ENCODE measurements around the gene SPDYE2.
"Not testable (repeated sequence)": the region's sequence is repeated elsewhere in the genome, so short reads cannot be mapped to it uniquely, and the experiment has no call there.

SPDYE2 gene, protein sequence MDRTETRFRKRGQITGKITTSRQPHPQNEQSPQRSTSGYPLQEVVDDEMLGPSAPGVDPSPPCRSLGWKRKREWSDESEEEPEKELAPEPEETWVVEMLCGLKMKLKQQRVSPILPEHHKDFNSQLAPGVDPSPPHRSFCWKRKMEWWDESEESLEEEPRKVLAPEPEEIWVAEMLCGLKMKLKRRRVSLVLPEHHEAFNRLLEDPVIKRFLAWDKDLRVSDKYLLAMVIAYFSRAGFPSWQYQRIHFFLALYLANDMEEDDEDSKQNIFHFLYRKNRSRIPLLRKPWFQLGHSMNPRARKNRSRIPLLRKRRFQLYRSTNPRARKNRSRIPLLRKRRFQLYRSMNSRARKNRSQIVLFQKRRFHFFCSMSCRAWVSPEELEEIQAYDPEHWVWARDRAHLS

DNA sequence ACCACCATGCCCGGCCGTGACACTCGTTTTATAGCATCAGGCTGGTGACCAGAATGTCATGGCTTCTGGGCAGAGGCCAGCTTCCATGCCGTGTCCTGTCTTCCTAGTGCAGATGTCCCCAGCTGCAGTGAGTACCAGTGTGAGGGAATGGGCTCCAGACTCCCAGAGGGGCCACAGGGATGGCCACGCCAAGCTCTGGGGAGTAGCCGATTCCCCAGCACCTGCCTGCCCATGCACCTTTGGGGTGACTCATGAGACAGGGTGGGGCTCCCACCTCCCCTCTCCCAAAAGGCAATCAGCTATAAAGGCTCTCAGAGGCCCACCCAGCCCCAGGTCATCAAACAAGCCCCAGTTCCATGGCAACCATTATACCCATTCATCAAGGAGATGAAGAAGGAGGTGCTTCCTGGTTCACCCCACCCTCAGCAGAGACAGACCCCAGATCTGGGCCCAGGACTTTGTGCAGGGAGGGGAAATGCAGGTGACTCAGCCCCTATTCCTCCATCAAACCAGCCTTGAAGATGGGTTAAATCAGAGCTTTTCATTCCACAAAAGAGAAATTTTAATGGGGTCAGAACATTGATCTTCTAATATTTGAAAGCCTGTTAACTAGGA, at the start of gene SPDYE2:
Gene SPDYE2 (plus strand): TSS at position 419 of the 615 bp plus-strand sequence. CDS start 2,030 bp downstream, outside the sequence.
- DNase-seq = not testable (repeated sequence)

DNA sequence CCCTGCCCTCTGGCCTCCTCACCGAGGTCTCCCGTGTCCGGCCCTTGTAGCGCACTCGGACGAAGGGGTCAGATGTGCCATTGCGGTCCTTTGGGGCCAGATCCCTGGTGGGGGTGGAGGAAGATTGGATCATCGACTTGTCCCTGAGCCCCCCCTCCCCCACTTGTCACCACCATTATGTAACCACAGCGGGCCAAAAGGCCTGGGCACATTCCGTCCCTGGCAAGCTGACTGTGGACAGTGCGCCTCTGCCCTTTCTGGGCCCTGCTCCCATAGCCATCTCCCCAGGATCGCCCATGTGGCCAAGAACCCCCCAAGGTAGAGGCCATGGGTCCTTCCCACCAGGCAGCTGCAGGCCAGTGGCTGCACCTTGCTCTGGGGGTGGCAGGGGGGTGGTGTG, 47.9 kb upstream of the SPDYE2 start:
- DNase-seq = not testable (repeated sequence)

DNA sequence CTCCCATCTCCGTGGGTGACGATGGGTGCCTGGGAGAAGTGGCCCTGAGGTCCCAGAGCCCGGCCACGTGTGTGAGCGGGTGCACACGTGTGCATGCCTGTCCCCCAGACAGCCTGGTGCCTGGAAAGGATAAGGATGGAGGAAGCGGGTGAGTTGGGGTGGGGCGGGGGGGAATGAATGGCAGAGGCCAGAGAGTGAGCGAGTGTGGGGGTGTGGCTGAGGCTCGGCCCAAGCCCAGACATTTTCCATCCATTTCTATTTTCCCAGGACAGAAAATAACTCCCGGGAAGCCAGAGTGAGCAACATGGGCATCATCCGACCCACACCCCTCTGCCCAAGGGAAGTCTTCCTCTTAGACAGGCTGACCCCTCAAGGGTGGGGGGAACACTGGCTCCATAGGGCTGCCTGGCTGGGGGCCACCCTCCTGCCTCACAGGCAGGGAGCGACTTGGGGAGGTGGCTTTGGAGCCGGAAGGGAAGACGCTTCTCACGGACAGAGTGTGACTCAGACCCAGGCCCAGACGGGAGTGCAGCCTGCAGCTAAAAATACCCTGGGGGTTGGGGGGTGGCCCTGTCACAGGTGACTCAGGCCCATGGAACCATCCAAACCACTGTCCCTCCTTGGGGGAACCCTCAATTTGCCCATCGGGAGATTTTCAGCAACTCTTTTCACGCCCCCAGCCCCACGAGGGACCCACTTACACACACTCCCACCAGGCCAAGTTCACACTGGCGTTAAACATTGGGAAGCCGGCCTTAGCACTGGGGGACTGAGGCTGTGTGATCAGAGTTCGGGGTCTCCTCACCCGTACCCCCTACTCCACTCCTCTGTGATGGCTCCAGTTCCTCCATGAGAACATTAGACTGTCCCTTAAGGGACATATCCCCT, 45.5 kb upstream of the SPDYE2 start:
- not testable (repeated sequence) for DNase-seq

DNA sequence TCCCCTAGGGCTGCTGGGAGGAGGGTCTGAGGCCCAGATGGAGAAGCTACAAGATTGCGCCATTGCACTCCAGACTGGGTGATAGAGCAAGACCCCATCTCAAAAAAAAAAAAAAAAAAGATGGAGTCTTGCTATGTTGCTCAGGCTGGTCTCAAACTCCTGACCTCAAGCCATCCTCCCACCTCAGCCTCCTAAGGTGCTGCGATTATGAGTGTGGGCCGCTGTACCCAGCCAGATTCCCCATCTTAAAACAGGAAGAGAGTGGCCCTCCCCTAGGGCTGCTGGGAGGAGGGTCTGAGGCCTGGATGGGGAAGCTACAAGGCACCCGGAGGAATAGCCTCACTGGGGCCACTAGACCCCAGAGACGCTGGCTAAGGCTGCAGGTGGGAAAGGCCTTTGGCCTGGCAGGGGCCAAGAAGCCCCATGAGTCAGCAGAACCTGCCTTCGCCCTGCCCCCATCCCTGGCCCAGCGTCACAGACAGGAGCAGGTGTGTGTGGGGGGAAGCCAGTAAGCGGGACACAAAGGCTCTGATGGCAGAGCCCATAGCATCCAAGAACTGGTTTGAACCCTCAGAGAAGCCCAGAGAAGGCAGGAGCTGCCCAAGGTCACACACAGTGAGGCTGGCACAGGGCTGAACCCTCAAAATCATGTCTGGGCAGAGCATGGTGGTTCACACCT, 43.5 kb upstream of the SPDYE2 start:
- not testable (repeated sequence) for DNase-seq

DNA sequence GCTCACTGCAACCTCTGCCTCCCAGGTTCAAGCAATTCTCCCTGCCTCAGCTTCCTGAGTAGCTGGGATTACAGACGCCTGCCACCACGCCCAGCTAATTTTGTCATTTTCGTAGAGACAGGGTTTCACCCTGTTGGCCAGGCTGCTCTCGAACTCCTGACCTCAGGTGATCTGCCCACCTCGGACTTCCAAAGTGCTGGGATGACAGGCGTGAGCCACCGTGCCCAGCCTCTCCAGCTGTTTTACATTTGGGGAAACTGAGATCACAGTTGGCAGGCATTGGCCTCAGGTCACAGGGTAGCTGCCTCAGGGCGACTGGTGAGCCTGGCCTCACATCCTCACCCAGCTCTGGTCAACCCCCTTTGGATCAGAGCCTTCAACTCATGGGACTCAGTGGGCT, 40.5 kb upstream of the SPDYE2 start:
- not testable (repeated sequence) for DNase-seq

DNA sequence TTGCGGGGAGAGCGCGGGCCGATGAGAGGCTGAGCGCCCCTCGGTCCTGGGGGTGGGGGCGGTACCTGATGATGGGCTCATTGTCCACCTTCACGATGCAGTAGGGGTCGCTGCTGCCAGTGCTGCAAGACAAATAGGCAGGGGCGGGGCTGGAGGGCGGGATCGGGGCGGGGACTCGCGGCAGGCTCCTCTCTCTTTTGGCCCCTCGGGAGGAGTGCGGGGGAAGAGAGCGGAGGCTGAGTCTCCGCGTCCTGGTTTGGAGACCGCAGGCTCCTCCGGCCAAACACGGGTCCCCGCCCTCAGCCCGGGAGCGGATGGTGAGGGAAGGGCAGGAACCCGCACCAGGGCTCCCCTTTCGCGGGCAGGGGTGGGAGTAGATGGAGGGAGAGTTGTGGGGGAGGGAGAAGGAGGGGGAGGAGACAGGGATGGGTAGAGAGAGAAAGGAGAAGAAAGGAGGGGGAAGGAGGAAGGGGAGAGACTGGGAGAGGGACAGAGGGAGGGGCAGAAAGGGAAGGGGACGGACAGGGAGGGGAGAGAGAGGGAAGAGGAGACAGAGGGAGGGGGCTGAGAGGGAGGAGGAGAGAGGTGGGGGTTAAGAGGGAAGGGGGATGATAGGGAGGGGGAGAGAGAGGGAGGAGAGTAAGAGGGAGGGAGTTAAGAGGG, 39.0 kb upstream of the SPDYE2 start:
- not testable (repeated sequence) for DNase-seq

DNA sequence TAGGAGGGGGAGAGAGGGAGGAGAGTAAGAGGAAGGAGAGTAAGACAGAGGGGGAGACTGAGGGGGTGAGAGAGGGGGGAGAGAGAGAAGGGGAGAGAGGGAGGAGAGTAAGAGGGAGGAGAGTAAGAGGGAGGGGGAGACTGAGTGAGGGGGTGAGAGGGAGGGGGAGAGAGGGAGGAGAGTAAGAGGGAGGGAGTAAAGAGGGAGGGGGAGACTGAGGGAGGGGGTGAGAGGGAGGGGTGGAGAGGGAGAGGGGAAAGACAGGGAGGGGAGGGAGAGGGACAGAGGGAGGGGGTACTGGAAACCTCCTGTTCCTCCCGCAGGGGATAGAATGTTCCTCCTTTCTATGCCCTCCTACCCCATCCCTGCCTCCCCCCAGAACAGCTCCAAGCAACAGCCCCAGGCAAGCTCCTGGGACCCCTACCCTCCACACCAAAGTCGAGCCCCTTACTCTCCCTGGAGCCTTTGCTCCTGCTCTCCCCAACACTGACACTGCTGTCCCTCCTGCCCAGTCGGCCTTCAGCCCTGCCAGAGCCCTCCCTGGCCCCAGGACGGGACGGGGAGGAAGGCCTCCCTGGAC, 38.3 kb upstream of the SPDYE2 start:
- not testable (repeated sequence) for DNase-seq

DNA sequence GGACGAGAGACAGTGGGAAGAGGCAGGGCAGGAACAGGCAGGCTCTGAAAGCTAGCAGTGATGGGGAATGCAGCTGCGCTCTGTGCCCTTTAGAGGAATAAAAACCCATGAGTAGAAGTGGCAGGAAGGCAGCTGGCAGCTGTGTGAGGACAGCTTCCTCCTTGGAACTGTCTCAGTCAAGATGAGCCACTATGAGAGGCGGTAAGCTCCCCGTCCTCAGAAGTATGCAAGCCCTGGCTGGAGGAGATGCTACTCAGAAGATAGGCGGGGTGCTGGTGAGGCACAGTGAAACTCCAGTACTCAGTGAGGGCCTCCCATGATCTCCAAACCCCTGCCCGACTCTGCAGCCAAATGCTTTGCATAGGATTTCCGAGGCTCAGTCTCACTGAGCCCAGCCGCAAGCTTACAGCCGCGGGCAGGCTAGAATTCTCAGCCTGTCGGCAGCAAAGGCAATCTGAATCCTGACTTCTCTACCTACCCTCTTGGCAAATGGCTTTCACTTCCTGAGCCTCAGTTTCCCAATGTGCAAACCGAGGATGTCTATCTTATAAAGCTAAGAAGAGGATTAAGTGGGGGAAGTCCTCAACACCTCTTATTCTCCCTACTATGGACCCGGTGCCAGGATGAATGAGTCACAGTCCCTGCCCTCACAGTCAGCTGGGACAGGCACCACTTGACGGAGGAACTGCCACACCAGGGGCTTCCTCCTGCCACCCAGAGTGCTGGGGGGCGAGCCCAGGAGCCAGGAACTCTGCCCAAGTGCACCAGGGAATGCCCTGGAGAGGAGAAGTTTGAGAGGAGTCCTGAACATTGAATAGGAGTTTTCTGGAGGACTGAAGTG, 35.9 kb upstream of the SPDYE2 start:
- not testable (repeated sequence) for DNase-seq

DNA sequence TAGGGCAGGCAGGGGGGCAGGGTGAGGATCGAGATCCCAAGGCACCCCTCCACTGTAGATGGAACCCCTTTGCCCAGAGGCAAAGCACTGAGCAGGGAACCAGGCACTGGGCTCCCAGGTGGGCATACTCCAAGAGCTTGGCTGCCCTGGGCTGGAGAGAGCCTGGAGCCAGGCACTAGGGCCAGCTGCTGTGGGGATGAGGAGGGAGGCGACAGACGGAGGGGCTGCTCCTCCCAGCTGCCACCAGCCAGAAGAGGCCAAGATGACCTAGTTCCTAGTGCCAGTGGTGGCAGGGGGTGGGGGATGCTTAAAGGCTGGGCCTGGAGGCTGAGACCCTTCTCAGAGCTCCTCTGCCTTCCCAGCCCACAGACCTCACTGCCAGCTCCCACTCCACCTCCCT, 35.1 kb upstream of the SPDYE2 start:
- DNase-seq = not testable (repeated sequence)

DNA sequence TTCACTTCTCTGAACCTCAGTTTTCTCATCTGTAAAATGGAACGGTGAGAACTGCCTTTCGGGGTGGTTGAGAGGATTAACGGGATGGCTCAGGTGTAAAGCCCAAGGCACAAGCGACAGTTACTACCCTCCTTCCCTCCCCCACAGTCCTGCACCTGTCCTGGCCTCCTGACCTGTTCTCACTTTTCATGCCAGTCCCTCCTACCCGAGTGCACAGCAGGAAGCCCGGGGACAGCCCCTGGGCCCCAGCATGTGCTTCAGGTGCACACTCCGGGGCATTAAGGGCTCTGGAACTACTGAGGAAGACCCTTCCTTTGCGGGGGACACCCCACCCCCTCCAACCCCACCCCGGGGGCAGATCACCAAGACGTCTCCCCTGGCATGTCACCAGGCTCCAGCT, 34.1 kb upstream of the SPDYE2 start:
- not testable (repeated sequence) for DNase-seq

DNA sequence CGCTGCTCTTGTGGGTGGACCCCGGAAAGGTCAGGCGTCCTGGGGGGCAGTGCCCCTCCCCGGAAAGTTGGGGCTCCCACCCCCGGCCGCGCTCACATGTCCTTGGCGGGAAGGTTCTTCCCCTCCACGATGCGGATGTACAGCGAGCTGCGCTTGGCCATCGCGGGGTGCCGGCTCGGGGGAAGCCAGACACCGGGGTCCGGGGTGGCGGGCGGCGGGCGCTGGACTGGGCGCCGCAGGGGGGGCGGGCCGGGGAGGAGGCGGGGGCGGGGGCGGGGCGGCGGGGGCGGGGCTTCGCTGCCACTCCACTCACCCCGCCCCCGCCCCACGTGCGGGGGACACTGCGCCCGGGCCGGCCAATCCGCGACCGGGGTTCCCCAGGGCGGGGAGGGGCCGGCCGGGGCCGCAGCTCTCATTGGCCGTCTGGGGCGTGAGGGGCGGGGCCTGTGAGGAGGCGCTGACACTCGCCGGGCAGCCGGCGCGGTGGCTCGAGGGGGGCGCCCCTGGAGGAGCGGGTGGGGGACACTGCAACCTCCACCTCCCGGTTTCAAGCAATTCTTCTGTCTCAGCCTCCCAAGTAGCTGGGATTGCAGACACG, 33.4 kb upstream of the SPDYE2 start, which contains the start of gene RASA4B:
Gene RASA4B (minus strand): TSS at position 228 of the 598 bp plus-strand sequence. CDS start 67 bp downstream, at position 161.
- peak; percentile 15 for DNase-seq

DNA sequence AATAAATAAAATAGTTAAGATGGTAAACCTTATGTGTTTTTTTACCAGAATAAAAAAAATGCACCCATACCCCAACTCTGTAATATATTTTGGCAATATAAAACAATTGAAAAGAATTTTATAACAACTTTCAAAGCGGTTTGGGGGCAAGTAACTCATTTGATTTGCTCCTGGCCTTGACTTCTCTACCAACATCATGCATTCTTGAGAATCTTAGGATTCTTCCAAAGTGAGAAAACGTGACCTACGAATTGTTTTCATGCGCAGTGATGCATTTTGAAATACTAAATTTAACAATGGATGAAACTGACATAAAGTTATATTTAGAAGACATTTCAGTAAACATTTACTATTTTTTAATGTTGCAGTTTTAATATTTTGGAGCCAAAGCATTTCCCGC, 30.2 kb upstream of the SPDYE2 start:
- DNase-seq = not testable (repeated sequence)

DNA sequence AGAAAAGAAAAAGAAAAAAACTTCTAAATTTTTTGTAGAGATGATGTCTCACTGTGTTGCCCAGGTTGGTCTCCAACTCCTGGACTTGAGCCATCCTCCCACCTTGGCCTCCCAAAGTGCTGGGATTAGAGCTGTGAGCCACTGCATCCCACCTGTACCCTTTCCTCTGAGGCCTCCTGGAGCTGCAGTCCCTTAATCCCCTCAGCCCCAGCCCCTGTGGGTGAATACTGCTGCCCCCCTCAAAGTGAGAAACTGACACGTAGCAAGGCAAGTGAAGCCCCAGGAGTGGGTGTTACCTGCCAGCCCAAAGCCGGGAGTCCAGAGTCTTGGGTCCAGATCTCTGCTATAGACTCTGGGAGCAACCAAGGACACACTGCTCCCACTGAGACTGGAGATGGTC, 26.2 kb upstream of the SPDYE2 start:
- DNase-seq = not testable (repeated sequence)

DNA sequence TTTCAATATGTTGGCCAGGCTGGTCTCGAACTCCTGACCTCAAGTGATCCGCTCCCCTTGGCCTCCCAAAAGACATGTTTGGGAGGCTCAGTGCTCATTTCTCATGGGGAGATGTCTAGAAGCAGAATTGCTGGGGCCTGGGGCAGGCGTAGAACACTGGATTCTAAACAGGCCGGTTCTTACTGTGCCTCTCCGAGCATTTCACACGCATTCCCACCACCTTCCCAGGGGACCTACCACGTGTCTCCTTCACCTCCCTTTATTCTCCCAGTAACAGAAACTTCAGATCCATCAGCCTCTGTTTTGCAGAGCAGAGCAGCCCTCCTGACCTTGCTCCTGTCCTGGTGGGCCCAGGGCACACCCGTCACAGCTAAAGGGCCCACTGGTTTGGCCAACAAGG, 23.8 kb upstream of the SPDYE2 start:
- DNase-seq = not testable (repeated sequence)

DNA sequence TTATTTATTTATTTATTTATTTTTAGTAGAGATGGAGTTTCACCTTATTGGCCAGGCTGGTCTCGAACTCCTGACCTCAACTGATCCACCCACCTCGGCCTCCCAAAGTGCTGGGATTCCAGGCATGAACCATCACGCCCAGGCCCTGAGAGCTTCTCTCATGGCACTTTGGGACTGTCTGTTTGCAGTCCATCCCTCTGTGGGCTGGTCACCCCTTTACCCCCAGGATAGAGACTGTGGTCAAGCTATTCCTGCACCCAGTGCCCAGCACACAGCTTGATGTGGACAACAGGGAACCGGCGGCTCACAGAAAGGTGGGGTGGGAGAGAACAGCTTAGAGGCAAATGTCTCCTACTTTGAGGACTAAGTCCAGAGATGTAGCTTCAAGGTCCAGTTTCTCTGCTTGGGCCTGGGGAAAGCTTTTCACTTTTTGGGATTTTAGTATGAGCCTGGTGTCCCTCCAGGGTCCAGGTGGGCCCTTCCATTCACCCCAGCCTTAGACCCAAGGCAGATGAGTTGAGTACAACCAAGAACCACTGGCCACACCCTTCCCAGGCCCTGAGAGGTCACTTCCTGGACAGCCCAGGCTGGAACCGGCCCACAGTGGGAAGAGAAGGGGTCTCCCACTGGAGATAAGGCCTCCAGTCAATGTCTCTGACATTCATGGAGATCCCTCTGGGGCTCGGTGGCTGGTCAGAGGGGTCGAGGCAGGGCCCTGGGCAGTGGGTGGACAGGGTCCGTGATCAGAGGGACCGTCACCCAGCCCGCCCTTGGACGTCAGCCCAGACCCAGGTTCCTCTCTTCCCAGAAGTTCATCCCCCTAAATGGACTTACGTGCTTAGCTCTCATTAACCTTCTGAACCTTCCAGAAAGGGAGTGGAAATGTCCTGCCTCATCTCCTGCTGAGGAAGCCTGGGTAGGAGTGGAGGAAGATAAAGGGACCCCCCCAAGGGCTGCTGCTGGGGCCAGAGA, 22.9 kb upstream of the SPDYE2 start:
- not testable (repeated sequence) for DNase-seq

DNA sequence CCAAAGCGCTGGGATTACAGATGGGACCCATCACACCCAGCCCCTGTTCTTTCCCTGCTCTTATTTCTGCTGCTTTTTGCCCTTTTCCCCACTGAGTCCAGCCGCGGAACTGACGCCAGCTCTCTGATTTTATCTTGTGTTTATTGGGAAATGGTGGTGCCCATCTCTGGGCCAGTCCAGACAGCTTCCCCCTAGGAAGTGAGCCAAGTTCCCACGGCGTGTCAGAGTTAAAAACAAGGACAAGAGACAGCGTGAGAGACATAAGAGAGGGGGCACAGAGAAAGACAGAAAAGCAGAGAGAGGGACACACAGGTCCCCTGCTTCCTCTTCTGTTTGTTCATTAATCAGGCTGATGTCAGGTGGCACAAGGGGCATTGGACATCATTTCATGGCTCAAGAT, 19.4 kb upstream of the SPDYE2 start:
- not testable (repeated sequence) for DNase-seq

DNA sequence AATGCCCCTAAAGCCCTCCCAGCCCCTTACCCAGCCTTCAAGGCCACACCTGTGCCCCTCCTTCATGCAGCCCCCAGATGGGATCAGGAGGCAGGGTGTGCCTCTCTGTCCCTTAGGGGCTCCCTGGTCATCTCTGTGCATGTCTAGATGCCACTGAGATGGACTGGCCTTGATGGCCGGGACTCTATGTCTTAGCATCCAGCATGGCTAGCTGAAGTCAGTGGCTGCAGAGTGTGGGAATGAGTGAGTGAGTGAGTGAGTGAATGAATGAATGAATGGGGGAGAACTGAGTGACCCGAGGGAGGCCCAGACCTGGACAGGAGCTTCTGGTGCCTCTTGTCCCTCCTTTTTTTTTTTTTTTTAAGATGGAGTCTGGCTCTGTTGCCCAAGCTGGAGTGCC, 18.9 kb upstream of the SPDYE2 start:
- DNase-seq = not testable (repeated sequence)

DNA sequence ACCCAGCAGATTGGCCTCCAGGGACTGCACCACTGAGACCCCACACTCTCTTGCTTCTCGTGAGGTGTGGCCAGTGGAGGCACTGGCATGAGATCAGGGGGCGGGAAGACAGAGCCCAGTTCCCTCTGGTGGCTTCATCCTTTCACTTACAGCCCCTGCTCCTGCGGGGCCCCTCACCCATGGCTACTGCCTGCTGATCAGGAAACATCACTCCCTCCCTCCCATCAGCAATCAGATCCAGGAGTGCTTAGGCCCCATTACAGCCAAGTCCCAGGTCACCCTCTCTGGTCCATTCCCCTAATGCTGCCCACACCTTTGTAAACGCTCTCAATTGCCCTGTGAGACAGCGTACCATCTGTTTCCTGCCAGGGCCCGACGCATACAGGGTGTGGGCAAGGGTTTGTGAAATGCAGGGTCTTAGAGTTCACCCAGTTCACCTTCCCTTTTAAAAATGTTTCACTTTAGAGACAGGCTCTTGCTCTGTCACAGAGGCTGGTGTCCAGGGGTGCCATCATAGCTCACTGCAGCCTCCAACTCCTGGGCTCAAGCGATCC, 15.9 kb upstream of the SPDYE2 start:
- not testable (repeated sequence) for DNase-seq
